ENCODE data around the gene SLAMF1.

SLAMF1 gene

DNA sequence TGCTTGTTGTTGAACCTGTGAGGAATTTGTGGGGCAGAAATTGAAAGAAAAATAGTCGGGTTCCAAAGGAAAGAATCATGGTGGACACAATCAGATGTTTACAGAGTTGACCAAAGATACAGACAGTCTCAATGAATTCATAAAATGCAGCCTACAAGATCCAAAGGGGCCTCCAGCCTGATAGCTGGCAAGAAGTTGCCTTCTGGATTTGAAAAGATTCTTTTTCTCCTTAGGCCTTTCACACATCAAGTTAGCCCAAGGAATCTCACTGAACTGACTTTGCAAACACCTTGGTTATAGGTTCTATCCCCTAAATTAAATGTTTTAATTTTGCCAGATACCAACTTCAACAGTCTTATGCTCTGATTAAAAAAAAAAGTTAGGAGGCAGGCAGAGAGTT is 21.5 kb downstream of the SLAMF1 start:
- no peak for DNase-seq (ENCODE audit: low read depth)

DNA sequence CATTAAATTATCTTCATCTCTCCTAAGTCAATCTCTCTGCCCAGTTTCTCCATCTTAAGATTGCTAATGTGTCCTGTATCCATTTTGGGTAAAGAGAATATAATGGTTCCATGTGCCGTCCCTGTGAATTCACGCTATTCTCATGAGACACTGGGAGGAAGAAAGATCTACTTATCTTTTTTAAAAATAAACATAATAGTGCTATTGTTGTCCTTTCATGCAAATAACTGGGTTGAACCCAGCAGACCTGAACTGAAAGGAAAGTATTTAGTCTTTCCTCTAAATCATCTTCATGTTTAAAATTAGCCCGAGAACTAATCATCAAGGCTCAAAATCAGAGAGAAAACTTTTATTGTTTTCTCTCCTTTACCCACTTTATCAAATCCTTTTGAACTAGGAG is 22.4 kb downstream of the SLAMF1 start:
- DNase-seq (ENCODE audit: low read depth): no peak

DNA sequence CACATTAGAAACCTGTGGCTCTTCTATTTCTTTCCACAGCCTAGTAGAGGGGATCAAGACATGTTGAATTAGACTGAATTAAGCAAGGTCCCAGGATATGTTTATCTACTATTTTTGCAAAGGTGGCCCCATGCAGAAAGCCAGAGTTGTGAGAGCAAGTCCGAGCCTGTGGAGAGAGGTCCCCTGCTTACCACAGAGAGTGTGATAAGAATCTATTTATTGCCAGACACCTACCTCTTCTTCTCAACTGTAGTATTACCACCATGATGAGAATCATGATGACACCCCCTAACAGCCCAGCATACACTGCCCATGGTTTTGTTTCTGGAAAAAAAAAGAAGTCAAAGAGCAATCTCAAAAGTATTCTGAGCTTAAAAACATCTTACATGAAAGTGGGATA is 23.0 kb downstream of the SLAMF1 start:
- DNase-seq (ENCODE audit: low read depth): no peak

DNA sequence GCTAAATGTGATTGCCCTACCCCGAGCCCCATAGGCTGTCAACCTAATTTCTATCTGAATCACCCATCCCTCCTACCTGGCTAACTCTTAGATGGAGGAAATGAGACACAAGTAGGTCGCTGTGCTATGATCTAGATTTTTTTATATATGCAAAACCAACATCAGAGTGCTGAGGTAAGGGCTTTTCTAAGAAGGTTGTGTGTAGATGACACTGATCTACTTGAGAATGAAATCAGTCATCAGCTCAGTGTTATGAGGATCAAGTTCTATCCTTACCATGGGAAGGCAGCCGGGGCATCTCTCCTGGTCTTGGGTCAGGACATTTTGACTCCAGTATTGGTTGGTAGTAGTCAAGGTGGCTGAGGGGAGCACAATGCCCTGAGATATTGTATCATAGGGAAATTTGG is 23.6 kb downstream of the SLAMF1 start:
- no peak for DNase-seq (ENCODE audit: low read depth)

DNA sequence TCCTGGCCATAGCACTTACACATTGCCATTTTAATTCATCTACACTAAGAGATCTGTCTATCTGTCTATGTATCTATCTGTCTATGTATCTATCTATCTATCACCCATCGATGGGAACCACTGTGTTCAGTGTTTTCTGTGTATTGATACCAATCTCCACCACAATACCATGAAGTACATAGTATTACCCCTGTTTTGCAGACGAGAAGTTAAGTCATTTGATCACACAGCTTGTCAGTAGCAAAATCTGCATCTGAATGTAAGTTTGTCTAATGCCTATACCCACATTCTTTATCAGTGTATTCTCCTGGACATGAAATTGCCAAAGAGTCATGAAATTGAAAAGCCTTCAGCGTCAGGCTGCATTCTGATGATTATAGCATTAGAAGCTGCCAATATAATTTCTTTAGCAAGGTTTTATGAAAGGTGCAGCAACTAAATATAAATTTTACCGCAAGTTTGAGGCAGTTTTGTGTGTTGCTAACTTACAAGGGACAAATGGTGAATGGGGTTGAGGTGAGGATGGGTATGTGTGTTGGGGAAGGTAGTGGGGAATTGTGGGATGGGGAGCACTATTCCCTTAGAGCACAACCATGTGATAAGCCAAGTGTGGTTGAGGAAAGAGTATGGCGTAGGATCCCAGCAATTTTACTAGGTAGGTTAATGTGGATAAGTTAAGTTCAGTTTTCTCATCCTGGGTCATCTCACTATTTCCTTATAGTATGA is 24.2 kb downstream of the SLAMF1 start:
- no peak for DNase-seq (ENCODE audit: low read depth)

DNA sequence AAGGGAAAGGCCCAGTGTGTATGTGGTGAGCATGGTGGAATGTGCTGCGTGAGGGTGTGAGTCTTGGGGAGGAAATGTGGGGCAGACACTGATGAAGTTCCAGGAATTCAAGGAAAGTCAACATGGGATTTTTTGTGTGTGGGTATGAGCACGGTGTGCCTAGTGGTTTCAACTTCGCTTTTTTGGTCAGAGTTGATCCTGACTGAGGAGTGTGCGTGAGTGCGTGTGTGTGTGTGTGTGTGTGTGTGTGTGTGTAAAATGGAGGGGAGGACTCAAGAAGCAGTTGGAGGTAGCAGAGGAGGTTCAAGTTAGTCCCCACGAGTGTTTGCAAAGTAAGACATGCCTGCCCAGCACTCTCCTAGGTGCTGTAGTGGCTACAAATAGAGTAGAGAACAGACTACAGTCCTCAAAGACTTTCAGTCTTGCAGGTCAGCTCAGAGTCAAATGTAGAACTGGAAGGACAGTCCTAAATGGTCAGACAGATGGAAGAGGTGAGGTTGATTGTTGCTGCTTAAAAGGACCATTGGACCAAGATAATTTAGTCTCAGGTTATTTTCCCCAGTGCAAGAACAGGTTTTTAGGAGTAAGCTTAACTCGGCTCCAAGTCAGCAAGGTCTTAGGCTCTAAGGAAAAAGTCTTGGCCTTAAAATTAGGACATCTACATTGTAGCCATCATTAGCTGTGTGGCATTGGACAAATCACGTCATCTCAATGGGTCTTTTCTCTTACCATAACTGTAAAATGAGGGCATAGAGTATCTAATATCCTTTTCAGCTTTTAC is 25.0 kb downstream of the SLAMF1 start:
- no peak for DNase-seq (ENCODE audit: low read depth)

DNA sequence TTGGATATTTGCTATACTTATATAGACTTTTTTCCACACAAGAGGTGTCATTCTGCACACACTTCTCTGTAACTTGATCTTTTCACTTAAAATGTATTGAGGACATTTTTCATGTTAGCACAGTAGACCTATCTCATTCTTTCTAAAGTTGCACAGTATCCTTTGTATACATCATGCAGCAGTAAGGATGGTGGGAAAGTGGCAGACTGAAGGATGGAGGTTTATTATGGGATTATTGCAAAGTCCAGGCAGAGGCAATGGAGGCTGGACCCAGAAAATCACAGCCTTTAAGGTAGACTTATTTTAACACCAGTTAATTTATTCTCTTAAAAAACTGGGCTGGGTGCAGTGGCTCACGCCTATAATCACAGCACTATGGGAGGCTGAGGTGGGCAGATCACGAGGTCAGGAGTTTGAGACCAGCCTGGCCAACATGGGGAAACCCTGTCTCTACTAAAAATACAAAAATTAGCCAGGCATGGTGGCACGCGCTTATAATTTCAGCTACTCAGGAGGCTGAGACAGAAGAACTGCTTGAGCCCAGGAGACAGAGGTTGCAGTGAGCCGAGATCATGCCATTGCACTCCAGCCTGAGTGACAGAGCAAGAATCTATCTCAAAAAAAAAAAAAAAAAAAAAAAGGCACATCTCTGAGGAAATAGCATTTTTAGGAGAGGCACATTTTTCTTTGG is 25.8 kb downstream of the SLAMF1 start:
- DNase-seq (ENCODE audit: low read depth): no peak

DNA sequence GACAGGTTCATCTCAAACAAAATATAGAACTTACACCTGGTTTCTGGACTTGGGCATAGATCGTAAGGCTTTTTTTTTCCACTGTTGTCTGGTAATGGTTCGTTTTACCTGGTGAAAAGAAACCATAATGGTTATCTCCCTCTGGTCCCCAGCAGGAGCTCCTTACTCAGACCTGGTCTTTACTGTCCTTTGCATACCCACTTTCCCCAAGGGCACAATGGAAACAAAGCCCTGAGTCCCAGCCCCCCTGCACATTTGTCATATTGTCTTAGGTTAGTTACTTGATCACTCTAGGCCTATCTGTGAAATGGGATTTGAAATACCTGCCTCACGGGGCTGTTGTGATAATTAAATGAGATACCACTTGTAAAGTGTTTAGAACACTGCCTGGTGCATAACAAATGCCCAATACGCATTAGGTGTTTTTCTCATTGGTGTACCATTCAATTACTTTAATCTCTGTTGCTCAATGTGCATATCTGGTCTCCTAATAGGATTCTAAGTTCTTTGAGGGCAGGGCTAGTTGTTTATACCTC is 27.0 kb downstream of the SLAMF1 start:
- no peak for DNase-seq (ENCODE audit: low read depth)

DNA sequence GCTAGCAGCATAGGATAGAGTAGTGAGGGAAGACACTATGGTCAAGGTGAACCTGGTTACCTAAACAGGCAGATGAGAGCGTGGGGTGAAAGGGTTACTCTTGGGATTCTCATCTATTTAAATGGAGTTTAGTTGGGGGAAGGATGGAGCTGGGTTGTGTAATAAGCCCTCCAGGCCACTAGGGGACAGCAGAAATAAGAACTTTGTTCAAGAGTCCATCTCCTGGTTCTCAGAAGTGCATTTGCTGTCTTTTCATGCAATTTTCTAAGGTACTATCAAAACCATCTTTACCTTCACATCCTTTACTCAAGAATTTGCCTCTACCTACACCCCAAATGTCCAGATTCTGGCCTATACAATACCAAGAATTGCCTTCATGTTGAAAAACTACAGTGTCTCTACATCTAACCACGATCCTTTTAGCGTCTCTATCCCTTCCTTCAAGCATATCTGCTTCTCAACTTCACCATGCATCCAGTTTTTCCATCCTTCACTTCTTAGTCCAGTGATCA is 28.0 kb downstream of the SLAMF1 start:
- DNase-seq (ENCODE audit: low read depth): no peak

DNA sequence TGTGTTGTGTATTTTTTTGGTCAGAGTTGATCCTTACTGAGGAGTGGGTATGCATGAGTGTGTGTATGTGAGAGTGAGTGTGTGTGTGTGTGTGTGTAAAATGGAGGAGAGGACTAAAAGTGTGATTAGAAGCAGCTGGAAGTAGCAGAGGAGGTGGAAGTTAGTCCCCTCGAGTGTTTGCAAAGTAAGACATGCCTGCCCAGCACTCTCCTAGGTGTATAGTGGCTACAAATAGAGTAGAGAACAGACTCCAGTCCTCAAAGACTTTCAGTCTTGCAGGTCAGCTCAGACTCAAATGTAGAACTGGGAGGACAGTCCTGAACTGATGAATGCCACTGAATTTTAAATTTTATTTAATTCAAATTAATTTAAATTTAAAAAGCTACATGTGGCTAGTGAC is 28.5 kb downstream of the SLAMF1 start:
- no peak for DNase-seq (ENCODE audit: low read depth)

DNA sequence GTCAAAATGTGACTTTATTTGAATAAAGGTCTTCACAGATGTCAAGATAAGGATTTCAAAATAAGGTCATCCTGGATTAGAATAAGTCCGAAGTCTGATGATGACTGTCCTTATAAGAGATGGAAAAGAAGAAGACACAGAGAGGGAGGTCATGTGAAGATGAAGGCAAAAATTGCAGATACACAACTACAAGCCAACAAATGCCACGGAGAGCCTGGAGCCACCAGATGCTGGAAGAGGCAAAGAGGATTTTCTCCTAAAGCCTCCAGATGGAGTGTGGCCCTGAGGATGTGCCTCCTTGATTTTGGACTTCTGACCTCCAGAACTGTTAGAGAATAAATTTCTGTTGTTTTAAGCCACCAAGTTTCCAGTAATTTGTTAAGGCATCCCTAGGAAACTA is 31.2 kb downstream of the SLAMF1 start:
- DNase-seq (ENCODE audit: low read depth): no peak

DNA sequence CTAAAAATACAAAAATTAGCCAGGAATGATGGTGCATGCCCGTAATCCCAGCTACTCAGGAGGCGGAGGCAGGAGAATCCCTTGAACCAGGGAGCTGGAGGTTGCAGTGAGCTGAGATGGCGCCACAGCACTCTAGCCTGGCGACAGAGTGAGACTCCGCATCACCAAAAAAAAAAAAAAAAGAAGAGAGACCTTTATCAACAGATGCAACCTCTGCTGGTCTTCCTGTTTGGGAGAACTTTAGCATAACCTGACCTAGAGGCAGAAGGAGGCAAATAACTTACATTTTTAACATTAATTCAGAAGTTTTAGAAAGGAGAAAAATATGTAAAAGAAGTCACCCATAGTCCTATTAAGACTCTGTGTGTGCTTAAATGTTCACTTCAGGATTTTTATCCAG is 32.4 kb downstream of the SLAMF1 start:
- DNase-seq (ENCODE audit: low read depth): no peak

DNA sequence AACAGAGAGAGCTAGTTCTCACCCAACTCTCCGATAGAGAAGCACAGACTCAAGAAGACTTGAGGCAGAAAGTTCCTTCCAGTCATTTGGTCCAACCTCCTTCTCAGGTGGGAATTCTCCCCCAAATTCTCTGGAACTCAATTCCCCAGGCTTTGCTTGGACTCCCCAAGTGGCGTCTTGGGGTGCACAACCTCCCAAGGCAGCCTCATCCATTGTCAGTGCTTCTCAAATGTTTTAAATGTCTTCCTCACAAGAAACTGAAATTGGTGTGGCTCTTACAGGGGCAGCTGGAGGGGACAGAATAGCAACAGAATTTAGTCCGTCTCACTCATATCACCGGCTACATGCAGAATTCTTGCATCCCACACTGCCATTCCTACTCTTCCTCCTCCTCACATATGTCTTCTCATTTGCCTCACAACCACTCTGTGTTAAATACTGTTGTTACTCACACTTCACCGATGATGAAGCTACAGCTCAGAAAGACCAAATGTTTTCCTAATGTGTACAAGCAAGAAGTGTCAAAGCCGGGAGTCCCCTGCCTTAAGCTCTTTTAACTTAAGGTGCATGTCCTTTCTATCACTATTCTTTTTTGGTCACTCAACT is 34.1 kb downstream of the SLAMF1 start:
- DNase-seq (ENCODE audit: low read depth): no peak

DNA sequence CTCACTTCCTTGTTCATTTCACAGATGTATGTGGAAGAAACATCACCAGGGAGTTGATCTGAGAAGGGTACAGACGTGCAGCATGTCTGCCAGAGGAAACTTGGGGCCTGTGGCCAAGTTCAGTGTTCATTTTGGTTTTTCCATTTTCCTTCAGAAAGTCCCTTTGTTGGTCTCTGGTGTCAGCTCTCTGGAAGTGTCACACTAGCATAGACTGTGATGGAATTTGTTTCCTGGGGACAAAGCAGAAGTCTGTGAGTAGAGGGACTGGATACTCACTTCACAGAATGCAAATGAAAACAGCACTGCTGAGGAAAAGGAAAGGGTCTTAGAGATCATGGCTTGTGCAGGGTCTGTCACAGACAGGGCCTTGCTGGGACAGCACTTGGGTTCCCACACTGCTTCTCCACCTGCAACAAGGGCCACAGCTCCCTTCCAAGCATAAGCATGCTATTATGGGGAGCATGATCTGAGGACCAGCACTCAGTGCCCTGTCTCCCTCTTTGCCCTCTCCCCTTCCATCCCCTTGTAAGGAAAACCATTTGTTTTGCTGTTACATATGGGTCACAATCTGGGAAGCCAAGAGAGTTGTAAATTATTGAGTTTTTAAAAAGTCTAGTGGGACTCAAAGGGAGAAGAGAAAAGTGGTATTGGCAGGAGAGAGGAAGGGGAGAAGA is 36.1 kb downstream of the SLAMF1 start:
- DNase-seq (ENCODE audit: low read depth): no peak

DNA sequence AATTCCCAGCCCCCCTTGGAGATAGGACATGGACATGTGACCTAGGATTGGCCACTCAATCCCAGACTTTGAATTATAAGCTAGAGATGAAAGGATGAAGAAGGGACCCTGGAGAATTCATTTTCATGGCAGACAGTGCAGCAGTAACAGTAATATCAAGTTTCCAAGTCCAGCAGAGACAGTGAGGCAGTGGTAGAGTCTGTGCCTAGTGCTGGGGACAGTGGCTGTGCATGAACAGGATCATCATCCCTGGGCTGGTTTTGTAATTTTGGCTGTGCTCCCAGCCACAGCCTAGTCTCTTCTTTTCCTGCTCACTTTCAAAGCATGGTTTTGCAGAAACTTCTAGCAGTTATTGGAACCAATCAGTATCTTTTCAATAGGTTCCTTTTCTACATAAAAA is 37.9 kb downstream of the SLAMF1 start:
- no peak for DNase-seq (ENCODE audit: low read depth)

DNA sequence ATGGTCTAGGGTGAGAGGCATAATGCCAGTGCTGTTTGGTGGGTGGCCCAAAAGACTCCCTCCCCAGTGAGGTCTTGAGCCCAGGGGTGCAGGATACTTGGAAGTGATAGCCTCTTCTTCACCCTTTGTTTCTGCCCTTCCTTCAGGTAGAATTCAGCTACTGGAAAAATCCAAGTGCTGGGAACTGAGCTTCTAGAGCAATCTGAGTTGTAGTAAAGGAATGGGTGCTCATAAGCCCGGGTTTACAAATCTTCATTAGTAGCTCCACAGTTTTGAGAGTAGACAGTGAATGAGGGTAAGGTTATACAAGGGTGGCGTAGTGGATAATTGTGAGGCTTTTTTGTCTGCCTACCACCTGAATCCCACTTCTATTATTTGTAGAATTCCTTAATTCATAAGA is 38.3 kb downstream of the SLAMF1 start:
- no peak for DNase-seq (ENCODE audit: low read depth)

DNA sequence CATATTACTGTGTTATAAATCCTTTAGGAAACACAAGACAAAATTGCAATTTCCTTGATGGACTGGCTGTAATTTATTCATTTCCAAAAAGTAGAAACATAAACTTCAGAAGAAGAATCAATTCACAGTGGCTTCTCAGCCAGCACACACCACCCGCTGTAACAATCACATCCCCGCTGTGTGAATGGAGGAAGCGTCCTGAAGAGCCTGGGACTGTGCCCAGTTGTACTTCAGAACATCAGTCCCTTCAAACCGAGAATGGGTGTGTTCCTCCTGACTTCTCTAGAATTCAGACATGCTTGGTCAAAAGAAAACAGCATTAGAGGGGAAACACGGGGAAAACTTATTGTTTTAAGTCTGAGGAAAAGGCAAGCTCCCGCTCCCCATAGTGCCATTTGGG is 38.8 kb downstream of the SLAMF1 start:
- no peak for DNase-seq (ENCODE audit: low read depth)

DNA sequence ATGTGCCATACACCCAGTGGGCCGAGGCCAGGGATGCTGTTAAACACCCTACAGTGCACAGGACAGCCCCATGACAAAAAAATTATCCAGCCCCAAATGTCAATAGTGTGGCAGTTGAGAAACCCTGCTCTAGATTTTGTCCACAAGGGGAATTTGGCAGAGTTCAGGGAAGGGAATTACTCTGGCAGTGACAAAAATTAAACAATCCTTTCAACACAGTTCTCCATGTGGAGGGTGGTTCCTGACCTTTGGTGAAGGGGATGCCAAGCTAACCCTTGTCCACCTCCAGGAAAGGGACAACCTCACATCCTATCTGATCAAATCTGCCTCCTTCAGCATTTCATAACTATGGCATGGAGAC is 39.2 kb downstream of the SLAMF1 start:
- no peak for DNase-seq (ENCODE audit: low read depth)

DNA sequence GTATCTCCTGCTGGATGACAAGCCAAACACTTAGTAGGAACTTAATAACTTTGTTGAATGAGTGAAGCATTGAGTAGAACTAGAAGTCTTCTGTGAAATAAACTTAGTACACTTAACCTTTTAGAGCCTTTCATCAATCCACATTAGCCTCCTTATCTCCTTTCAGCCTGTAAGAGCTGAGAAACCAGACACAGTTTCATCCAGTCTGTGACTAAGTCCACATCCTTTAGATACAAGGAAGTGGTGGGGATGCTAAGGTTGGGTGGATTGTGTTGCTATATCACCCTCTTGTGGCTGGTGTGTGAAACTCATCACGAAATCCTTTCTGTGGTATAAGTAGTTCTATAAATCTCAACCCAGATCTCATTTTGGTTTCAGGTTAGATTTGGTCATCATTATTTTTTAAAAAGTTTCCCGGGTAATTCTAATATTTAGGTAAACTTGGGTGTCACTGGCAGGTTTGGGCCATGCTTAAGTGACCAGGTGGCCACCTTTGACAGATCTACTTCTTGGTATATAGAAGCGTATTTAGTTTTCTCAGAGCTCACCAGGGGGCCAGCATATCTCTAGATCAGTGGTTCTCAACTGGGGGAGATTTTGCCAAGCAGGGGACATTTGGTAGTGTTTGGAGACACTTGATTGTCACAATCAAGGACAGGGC is 39.7 kb downstream of the SLAMF1 start:
- DNase-seq (ENCODE audit: low read depth): peak; percentile 63

DNA sequence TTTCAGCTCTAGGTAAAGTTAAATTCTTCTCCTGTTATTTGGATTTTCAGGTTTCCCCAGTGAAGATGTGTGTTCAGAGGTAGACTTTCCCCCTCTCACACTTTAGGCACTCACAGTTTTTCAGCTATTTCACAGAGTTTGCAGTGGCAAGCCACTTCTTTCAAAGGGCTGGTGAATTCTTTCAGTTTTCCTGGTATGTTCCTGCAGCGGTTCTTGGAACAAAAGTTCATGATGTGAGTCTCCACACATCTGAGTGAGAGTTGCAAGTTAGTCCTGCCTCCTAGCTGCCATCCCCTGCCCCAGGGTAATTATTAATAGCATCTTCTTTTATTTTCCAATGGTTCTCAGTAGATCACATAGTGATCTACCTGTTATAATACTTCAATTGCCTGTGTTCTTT is 40.2 kb downstream of the SLAMF1 start:
- no peak for DNase-seq (ENCODE audit: low read depth)

DNA sequence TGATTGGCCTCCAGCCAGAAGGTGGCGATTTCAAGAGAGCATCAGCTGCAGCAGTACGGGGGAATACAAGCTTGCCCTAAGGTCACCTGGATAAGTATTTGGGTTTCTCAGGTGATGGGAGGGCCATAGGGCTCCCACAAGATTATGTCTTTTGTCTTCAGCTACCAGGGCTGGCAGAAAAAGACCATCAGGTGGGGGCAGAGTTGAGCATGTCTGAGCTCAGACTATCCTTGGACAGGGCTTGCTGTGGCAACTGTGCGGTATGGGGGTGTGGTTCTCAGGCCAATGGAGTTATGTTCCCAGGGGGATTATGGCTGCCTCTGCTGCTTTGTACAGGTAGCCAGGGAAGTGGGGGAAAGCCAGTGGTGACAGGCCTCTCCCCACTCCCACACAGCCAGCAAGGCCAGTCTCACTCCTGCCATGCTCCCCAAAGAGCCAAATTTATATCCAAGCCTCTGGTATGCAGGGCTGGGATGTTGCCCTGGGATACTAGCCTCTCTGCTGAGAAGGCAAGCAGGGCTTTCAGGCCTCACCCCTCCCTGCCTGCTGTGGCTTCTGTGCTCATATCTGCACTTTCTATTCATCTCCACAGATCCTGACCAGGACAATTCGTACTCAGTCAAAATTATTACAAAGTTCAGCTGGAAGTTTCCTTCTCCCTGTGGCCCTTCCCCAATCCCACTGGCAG is 40.9 kb downstream of the SLAMF1 start:
- no peak for DNase-seq (ENCODE audit: low read depth)
